T-helper 9 cell (primary cell): ENCODE results near the gene FAM222B.
"Not testable (repeated sequence)": the region's sequence is repeated elsewhere in the genome, so short reads cannot be mapped to it uniquely, and the experiment has no call there.

ENCODE experiments used
- DNase-seq: peaks from one replicate; pipeline ENCODE4 v3.0.0-alpha.2; 2020

Gene FAM222B

GRCh38 chr17:28836541-28836940 is 6.0 kb downstream of the FAM222B start:
- DNase-seq, result not testable (repeated sequence)

GRCh38 chr17:28834420-28834819 is 8.2 kb downstream of the FAM222B start:
- DNase-seq, result no peak

- no peak for DNase-seq
Observed at GRCh38 chr17:28828294-28829040, 14.1 kb downstream of the FAM222B start.

GRCh38 chr17:28827672-28828071 is 14.9 kb downstream of the FAM222B start:
- DNase-seq, result no peak

GRCh38 chr17:28819582-28819981 is 23.0 kb downstream of the FAM222B start:
- DNase-seq, result no peak

GRCh38 chr17:28818819-28819221 is 23.8 kb downstream of the FAM222B start:
- DNase-seq, result no peak

GRCh38 chr17:28816540-28816939 is 26.1 kb downstream of the FAM222B start:
- DNase-seq, result no peak

- no peak for DNase-seq
Observed at GRCh38 chr17:28812748-28813377, 29.7 kb downstream of the FAM222B start.

GRCh38 chr17:28812091-28812747 is 30.4 kb downstream of the FAM222B start:
- peak; percentile 96 for DNase-seq

GRCh38 chr17:28811651-28812090 is 30.9 kb downstream of the FAM222B start:
- no peak for DNase-seq

- no peak for DNase-seq
Observed at GRCh38 chr17:28810437-28810836, 32.2 kb downstream of the FAM222B start.

GRCh38 chr17:28807925-28808634 is 34.5 kb downstream of the FAM222B start:
- no peak for DNase-seq

- no peak for DNase-seq
Observed at GRCh38 chr17:28796062-28796461, 46.5 kb downstream of the FAM222B start.

GRCh38 chr17:28794846-28795441 is 47.6 kb downstream of the FAM222B start:
- not testable (repeated sequence) for DNase-seq

GRCh38 chr17:28792877-28793661 is 49.5 kb downstream of the FAM222B start:
- no peak for DNase-seq

GRCh38 chr17:28788100-28788499 is 54.5 kb downstream of the FAM222B start:
- no peak for DNase-seq

- no peak for DNase-seq
Observed at GRCh38 chr17:28783161-28783560, 59.4 kb downstream of the FAM222B start.

- not testable (repeated sequence) for DNase-seq
Observed at GRCh38 chr17:28779601-28780000, 63.0 kb downstream of the FAM222B start.

GRCh38 chr17:28777178-28777577 is 65.4 kb downstream of the FAM222B start:
- no peak for DNase-seq

- no peak for DNase-seq
Observed at GRCh38 chr17:28774206-28774605, 68.4 kb downstream of the FAM222B start.

GRCh38 chr17:28773736-28774135 is 68.9 kb downstream of the FAM222B start:
- no peak for DNase-seq

GRCh38 chr17:28765038-28765437 is 77.6 kb downstream of the FAM222B start:
- DNase-seq, result no peak
